GM19193 (cell line): Measurements from ENCODE around the gene OR13D1.

Experiments
- POLR2A ChIP-seq: IDR thresholded peaks from 4 replicates; pipeline ENCODE4 v1.6.1; 2011; ENCODE audit not compliant: insufficient read depth, insufficient read length; ENCODE audit errors: extremely low read depth

Gene OR13D1, protein sequence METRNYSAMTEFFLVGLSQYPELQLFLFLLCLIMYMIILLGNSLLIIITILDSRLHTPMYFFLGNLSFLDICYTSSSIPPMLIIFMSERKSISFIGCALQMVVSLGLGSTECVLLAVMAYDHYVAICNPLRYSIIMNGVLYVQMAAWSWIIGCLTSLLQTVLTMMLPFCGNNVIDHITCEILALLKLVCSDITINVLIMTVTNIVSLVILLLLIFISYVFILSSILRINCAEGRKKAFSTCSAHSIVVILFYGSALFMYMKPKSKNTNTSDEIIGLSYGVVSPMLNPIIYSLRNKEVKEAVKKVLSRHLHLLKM

DNA sequence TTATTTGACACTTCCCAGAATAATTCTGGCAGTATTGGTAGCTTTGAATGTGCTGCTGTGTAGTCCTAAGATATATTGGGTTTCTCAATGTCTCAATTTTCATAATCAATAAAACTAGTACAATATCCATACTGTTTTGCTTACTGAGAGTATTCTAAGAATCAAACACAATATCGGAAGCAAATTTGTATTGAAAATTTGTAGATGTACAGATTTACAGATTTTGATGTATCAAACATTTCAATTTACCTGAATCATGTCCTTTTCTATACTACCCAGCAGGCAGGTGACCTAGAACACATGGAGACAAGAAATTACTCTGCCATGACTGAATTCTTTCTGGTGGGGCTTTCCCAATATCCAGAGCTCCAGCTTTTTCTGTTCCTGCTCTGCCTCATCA lies at the start of gene OR13D1:
TSS of gene OR13D1 (plus strand) at position 301 of the 400 bp plus-strand sequence. CDS start at position 301, 0 bp downstream.
- TF ChIP-seq POLR2A: no peak

DNA sequence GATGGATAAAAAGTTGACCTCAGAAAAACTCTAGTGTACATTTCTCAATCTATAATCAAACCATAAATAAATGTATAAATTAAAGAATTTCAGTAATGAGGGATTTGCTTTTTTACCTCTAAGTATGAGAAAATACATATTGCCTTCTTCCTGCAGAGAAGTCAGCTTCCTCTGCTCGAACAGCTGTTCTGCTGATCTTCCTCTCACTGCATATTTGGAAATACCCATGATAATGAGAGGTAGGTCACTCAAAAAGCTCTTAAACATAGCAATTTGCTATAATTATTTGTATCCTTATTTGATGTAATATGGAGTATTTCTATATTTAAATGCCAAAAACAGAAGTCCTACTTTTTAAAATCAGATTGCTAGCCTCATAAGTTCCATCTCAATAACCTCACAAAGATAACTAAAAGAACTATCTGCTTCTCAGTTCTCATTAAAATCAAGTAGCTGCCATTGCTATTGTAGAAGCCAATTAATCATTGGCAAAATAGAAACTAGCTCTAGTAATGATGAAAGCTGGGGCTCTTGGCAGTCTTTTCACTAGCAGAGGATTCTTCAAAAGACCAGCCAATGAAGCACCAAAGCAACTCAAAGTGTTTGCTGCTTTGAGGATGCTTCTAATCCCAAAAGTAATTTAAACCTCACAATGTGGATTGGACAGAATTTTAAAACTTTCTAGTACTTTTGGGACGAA lies 35.7 kb upstream of the OR13D1 start:
- no peak for TF ChIP-seq POLR2A

DNA sequence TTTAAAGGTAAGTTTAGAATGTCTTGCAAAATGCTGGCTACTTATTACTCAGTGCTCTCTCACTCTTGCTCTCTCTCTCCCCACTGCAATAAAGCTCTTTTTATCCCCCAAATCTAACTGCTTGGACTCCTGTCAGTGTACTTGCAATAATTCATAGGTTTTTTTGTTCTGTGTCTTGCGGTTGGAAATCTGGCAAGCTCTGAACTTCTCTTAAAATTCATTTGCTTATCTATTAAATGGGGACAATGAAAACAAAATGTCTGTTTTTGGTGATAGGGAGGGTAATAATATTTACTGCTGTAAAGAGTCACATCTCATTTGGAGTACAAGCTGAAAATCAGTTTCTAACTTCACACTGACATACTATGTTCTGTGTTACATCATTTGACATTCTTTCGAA lies 18.7 kb upstream of the OR13D1 start:
- TF ChIP-seq POLR2A: no peak

DNA sequence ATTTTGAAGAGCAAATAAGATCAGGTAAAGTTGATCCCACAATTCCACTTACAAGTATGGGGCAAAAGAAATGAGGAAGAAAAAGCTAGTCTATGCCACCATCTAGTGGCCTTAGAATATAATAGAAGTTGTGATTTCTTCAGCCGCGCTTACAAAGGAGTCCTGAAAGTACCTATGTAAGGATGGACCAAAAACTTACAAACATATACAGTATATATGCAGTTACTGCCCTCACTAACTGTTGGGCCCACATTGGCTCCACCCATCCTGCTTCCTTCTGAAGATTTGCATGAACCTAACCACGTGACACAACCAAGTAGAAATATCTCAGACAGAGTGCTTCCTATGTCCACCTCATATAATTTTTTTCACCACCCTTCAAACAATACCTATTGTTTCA lies 11.7 kb upstream of the OR13D1 start:
- no peak for TF ChIP-seq POLR2A

DNA sequence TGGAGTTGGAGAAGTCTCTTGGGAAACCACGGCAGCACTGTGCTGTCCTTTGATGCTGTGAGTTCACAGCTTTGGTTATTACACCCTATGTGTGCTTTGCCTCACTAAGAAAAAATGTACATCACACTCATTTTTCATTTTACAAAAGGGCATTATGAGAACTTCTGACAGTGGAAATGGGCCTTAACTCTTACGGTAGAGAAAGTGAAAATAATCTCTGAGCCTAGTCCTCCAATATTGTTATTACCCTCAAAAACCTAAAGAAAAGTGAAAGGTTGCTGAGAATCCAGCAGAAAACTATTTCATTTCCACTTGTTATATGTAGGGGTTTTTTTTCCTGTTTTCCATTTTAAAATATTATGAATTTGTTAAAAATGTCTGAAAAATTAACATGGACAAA lies 8.2 kb upstream of the OR13D1 start:
- no peak for TF ChIP-seq POLR2A

DNA sequence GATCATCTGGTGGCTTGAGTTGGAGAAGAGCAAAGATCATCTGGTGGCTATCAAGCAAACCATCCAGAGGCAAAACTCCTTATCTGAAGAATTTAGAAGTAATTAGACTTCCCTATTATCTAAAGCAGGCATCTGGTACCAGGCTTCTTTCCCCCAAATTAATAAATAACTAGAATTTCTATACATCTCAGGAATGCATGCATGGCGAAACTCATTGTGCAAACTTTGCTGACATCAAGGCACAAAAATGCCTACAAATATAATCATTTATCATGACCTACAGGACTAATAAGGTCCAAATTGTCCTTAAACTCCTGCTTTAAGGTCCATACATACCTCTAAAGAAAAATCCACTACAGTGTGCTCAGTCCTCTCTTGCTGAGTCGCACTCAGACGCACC lies 6.0 kb downstream of the OR13D1 start:
- TF ChIP-seq POLR2A: no peak

DNA sequence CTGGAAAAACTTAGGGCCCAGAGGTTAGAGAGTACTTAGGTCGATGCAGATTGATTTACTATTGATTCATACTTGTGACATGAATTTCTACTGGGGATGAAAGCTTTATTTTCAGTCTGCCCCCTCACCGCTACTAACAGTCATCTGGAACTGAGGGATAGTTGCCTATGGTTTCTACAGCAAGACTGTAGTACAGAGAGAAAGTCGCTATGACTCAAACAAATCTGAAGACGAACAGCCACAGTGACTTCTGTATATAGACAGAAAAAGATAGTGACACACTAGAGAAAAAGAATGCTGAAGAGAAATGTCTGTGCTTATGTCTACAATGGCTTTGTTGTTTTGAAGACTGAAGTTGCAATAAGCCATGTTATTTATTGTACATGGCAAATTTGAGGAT lies 17.3 kb downstream of the OR13D1 start:
- no peak for TF ChIP-seq POLR2A

DNA sequence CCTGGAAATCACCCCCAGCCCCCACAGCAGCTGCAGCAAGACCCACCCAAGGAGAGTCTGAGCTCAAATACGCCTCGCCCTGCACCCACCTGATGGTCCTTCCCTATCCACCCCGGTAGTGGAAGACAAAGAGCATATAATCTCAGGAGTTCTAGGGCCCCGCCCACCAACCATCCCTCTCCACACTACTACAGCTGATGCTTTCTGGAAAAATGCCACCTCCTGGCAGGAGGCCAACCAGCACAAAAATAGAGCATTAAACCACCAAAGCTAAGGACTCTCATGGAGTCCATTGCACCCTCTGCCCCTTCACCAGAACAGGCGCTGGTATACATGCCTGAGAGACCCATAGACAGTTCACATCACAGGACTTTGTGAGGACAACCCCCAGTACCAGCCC lies 30.7 kb downstream of the OR13D1 start:
- TF ChIP-seq POLR2A: no peak

DNA sequence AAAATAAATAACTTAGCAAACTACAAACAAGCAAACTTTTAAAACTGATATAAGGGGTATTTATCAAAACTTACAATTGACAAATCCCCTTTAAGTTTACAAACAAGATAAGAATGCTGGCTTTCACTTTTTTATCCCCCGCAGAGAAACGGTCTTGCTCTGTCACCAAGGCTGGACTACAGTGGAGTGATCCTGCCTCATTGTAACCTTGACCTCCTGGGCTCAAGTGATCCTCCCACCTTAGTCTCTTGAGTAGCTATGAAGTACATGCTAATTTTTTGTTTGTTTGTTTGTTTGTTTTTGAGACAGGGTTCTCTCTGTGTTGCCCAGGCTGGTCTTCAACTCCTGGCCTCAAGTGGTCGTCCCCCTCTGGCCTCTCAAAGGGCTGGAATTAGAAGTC lies 44.1 kb downstream of the OR13D1 start:
- no peak for TF ChIP-seq POLR2A

DNA sequence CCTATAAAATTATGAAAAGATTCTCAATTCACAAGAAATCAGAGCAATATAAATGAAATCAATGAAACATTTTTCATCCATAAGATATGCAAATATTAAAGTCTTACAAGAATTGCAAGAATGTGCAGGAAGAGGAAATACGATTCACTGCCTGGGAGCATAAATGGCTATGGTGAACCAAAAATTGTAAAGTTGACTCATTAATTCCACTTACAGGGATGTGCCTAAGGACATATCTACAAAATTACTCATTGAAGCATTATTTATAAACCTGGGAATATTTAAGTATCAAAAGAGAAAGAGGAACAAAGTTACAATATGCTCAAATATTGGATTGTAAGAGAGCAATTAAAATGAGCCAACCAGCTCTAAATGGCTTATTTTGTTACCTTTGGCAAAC lies 46.3 kb downstream of the OR13D1 start:
- TF ChIP-seq POLR2A: no peak

DNA sequence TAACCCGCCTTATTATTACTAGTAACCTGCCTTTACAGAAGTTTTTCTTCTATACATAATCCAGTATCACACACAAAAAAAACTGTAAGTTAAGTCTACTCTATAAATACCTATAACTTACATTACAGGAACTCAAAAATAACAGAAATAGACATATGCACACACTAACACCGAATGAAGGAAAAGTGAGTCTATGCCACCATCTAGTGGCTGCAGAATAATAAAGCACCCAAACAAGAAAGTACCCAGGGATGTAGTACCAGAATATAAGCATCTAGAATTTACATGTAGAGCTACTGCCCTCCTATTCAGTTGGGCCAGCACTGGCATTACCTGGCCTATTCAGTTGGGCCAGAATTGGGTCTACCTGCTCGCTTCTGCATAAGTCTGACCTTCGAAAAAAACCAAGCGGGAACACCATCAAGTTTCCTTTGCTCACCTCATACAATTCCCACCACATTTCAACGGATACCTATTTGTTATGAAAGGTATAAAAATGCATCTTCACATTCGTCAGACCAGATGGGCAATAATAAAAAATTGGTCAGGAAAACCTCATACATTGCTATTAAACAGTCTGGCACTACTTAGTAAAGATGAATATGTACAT lies 49.2 kb downstream of the OR13D1 start:
- no peak for TF ChIP-seq POLR2A
